Endodermal cell (in vitro differentiated cells): ENCODE measurements around the gene RASGRF1. TPM values are rescaled to one million over a fixed set of nuclear protein-coding genes. Genes with fewer than 3 reads are reported as not detected.

Experiments used
- DNase-seq: peaks from one replicate; pipeline ENCODE4 v3.0.0-alpha.2; 2017
- H3K27ac ChIP-seq: 2 replicates; pipeline ENCODE4 v1.5.1; 2013; ENCODE audit warnings: mild to moderate bottlenecking, low read depth, low read length, moderate library complexity
- H3K27me3 ChIP-seq: 2 replicates; pipeline ENCODE4 v1.6.1; 2013; ENCODE audit warnings: mild to moderate bottlenecking, low read length, moderate library complexity; ENCODE audit not compliant: insufficient read depth, control insufficient read depth, poor library complexity, severe bottlenecking
- H3K36me3 ChIP-seq: 2 replicates; pipeline ENCODE4 v1.7.0; 2013; ENCODE audit warnings: mild to moderate bottlenecking, low read length, moderate library complexity; ENCODE audit not compliant: control insufficient read depth, insufficient read depth
- H3K4me1 ChIP-seq: one replicate; pipeline ENCODE4 v1.7.0; 2013; ENCODE audit warnings: low read length; ENCODE audit not compliant: control insufficient read depth, insufficient read depth
- H3K4me3 ChIP-seq: 2 replicates; pipeline ENCODE4 v1.5.1; 2013; ENCODE audit warnings: mild to moderate bottlenecking, low read length, moderate library complexity
- H3K9ac ChIP-seq: 2 replicates; pipeline ENCODE4 v1.6.1; 2013; ENCODE audit warnings: mild to moderate bottlenecking, low read length, moderate library complexity; ENCODE audit not compliant: poor library complexity, severe bottlenecking; ENCODE audit errors: extremely low read depth
- H3K9me3 ChIP-seq: 2 replicates; pipeline ENCODE4 v1.6.1; 2013; ENCODE audit warnings: mild to moderate bottlenecking, low read length, moderate library complexity; ENCODE audit not compliant: control insufficient read depth
- H3K27ac Mint-ChIP-seq: 2 replicates; pipeline ENCODE4 v1.8.0; 2020; ENCODE audit warnings: mixed read lengths
- H3K27me3 Mint-ChIP-seq: 2 replicates; pipeline ENCODE4 v1.8.0; 2021; ENCODE audit warnings: mild to moderate bottlenecking, mixed read lengths; ENCODE audit not compliant: insufficient read depth
- H3K36me3 Mint-ChIP-seq: 2 replicates; pipeline ENCODE4 v1.8.0; 2020; ENCODE audit warnings: low read depth, mixed read lengths
- H3K4me1 Mint-ChIP-seq: 2 replicates; pipeline ENCODE4 v1.8.0; 2020; ENCODE audit warnings: mixed read lengths
- H3K4me3 Mint-ChIP-seq: 2 replicates; pipeline ENCODE4 v1.8.0; 2020; ENCODE audit warnings: mild to moderate bottlenecking, moderate library complexity, mixed read lengths
- H3K9me3 Mint-ChIP-seq: 2 replicates; pipeline ENCODE4 v1.8.0; 2020; ENCODE audit warnings: mild to moderate bottlenecking, mixed read lengths
- WGBS, 2 experiments: methylation state at CpG; one replicate each; pipeline versions ENCODE4 v1.1.5 to v1.1.7; 2013; ENCODE audit warnings: missing lambda C conversion rate in 2 of 2, mixed read lengths in 1 of 2; ENCODE audit not compliant: insufficient coverage in 1 of 2, insufficient read length in 1 of 2; 5-methylcytosine and 5-hydroxymethylcytosine counted together
- total RNA-seq, 2 donors: library from RNA; stranded (reverse); fragmentation: NEBNext Ultra II Directional in 1 of 2; extraction: Animal tissue kit (Norgen Biotek cat#: 25700) in 1 of 2; gene quantifications; 2 replicates in 1 of 2; 3 replicates in 1 of 2; pipeline ENCODE4 v1.2.1, GENCODE V29; 2021
- TF ChIP-seq, protein P1 (sequence below): fragments of 200-600 bp; sonication (generic); conservative IDR thresholded peaks from 2 replicates; pipeline ENCODE4 v1.5.0; 2021; ENCODE audit warnings: antibody characterized with exemption, mild to moderate bottlenecking

Gene RASGRF1
- total RNA-seq, 2 donors from 2014 or later, result 0.20 TPM; not detected in 1

DNA sequence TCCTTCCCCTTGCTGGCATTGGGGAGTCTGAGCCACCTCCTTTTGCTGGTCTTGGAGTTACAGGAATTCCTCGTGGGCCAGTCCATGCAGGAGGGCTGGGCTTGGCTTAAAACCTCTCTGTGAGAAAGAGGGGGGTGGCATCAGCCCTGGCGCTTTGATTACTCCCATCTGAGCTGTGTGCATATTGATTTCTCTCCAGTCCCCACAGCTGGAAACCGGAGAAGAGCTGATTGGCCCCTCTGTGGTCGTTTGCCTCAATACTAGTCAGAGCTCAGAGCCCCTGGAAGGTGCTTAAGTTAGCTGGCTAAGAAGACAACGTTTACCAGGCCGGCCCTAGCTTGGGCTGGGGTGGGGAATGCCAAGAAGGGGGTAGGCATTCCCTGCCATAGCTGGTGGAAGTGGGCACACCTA, 4.0 kb upstream of the RASGRF1 start:
- WGBS, 2 experiments, result 47 to 54% methylated on average over 5 to 6 of the region's 6 CpGs
- H3K9me3 ChIP-seq, result no peaks in the 10 kb centered on the region
- peaks cover 94% of the 10 kb centered on the region for H3K27me3 ChIP-seq
- Mint-ChIP-seq H3K36me3 (no peaks in the 10 kb centered on the region), H3K27ac (no peak overlapping the region), H3K9me3 (no peaks in the 10 kb centered on the region), H3K27me3 (peaks cover 84% of the 10 kb centered on the region), H3K4me1 (peaks cover 9% of the 10 kb centered on the region), H3K4me3 (no peak overlapping the region)
- no peaks in the 10 kb centered on the region for H3K36me3 ChIP-seq
- peak; percentile 42 for DNase-seq
- no peak overlapping the region for H3K4me3 ChIP-seq
- H3K9ac ChIP-seq, result no peak overlapping the region
- H3K4me1 ChIP-seq, result no peaks in the 10 kb centered on the region
- TF ChIP-seq, protein P1, sequence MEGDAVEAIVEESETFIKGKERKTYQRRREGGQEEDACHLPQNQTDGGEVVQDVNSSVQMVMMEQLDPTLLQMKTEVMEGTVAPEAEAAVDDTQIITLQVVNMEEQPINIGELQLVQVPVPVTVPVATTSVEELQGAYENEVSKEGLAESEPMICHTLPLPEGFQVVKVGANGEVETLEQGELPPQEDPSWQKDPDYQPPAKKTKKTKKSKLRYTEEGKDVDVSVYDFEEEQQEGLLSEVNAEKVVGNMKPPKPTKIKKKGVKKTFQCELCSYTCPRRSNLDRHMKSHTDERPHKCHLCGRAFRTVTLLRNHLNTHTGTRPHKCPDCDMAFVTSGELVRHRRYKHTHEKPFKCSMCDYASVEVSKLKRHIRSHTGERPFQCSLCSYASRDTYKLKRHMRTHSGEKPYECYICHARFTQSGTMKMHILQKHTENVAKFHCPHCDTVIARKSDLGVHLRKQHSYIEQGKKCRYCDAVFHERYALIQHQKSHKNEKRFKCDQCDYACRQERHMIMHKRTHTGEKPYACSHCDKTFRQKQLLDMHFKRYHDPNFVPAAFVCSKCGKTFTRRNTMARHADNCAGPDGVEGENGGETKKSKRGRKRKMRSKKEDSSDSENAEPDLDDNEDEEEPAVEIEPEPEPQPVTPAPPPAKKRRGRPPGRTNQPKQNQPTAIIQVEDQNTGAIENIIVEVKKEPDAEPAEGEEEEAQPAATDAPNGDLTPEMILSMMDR, result no peak
- H3K27ac ChIP-seq, result no peak overlapping the region

DNA sequence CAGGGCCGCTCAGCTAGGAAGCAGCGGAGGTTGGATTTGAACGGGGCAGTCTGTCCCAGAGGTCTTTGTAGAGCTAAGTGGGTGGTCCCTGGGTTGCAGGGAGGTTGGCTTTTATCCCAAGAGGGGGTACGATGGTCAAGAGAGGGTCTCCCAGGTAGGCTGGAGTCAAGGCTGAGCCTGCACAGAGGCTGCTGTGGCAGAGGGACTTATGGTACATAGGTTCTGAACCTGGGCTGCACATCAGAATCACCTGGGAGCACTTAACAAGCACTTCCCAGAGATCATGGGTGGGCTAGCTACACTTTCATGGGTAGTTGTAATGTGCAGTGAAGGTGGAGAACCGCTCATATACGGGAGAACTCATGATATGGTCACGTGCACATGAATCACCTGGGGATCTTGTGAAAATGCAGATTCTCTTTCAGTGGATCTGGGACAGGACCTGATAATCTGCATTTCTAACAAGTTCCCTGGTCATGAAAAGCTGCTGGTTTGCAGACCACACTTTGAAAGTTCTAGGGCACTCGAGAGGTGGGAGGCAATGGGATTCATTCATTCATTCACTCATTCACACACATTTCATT, 2.9 kb upstream of the RASGRF1 start:
- peak; percentile 35 for DNase-seq
- TF ChIP-seq, protein P1, result no peak
- Mint-ChIP-seq H3K27ac (no peak overlapping the region), H3K27me3 (peaks cover 91% of the 10 kb centered on the region), H3K4me1 (peaks cover 9% of the 10 kb centered on the region), H3K36me3 (no peaks in the 10 kb centered on the region), H3K4me3 (no peak overlapping the region), H3K9me3 (no peaks in the 10 kb centered on the region)
- Histone ChIP-seq H3K4me1 (no peaks in the 10 kb centered on the region), H3K27me3 (peaks cover 97% of the 10 kb centered on the region), H3K4me3 (no peak overlapping the region), H3K9ac (no peak overlapping the region), H3K9me3 (no peaks in the 10 kb centered on the region), H3K27ac (no peak overlapping the region), H3K36me3 (no peaks in the 10 kb centered on the region)
- 77 to 81% methylated on average over 6 to 8 of the region's 8 CpGs for WGBS, 2 experiments

DNA sequence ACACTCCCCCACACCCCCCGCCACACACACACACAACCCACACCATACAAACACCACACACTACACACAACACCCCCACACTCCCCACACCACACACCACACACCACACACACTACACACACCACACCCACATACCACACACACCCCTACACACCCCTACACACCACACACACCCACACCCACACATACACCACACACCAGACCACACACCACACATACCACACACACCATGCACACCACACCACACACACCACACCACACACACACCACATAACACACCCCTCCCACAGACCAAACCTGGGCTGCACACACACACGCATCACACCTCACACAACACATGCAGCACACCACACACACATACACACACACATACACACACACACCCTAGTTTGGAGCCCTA, 1.8 kb upstream of the RASGRF1 start:
- no peaks in the 10 kb centered on the region for H3K4me1 ChIP-seq
- no peak for DNase-seq
- H3K9ac ChIP-seq, result no peak overlapping the region
- 67% methylated on average over 2 of the region's 2 CpGs; no CpG with 5 or more reads in 1 of the 2 experiments for WGBS, 2 experiments
- no peak overlapping the region for H3K27ac ChIP-seq
- peaks cover 100% of the 10 kb centered on the region for H3K27me3 ChIP-seq
- TF ChIP-seq, protein P1, result no peak
- Mint-ChIP-seq H3K27me3 (peaks cover 96% of the 10 kb centered on the region), H3K4me3 (no peak overlapping the region), H3K4me1 (peaks cover 9% of the 10 kb centered on the region), H3K36me3 (no peaks in the 10 kb centered on the region), H3K27ac (no peak overlapping the region), H3K9me3 (no peaks in the 10 kb centered on the region)
- no peaks in the 10 kb centered on the region for H3K9me3 ChIP-seq
- no peak overlapping the region for H3K4me3 ChIP-seq
- H3K36me3 ChIP-seq, result no peaks in the 10 kb centered on the region
